GM10266 (cell line): ENCODE measurements around the gene PLPPR2.

Source experiments
- DNase-seq: peaks from one replicate; pipeline ENCODE4 v3.0.0; 2012; ENCODE audit errors: extremely low spot score
- CTCF ChIP-seq: IDR thresholded peaks from 2 replicates; pipeline ENCODE4 v1.5.1; 2012; ENCODE audit warnings: mild to moderate bottlenecking, low read depth; ENCODE audit not compliant: control insufficient read depth, insufficient read depth; ENCODE audit errors: missing control alignments

PLPPR2 gene

GRCh38 chr19:11414544-11414943 lies 59.3 kb downstream of the PLPPR2 start:
- no peak for DNase-seq
- TF ChIP-seq CTCF = no peak
